Cardiac fibroblast (primary cell): ENCODE measurements around the gene SLCO3A1.

Source experiments
- DNase-seq, 2 donors: peaks; one replicate each; pipeline versions ENCODE4 v3.0.0 to v3.0.0-alpha.2; 2010; ENCODE audit warnings: low read depth in 2 of 2
- H3K4me3 ChIP-seq, 2 donors: replicated peaks in 1 of 2; 1 replicate in 1 of 2; 2 replicates in 1 of 2; pipeline ENCODE4 v1.5.1; 2011; ENCODE audit warnings: low read depth in 2 of 2, low read length in 2 of 2, mild to moderate bottlenecking in 2 of 2, moderate library complexity in 1 of 2
- CTCF ChIP-seq: IDR thresholded peaks from one replicate; pipeline ENCODE4 v1.5.1; 2011; ENCODE audit warnings: low read depth, mild to moderate bottlenecking, low read length, inconsistent platforms

Gene SLCO3A1

GRCh38 chr15:91992945-91993344 is 139.4 kb downstream of the SLCO3A1 start:
- H3K4me3 ChIP-seq: no peak overlapping the region
- TF ChIP-seq CTCF: no peak
- DNase-seq: peak in 1 of 2 donors; percentile 6

DNA sequence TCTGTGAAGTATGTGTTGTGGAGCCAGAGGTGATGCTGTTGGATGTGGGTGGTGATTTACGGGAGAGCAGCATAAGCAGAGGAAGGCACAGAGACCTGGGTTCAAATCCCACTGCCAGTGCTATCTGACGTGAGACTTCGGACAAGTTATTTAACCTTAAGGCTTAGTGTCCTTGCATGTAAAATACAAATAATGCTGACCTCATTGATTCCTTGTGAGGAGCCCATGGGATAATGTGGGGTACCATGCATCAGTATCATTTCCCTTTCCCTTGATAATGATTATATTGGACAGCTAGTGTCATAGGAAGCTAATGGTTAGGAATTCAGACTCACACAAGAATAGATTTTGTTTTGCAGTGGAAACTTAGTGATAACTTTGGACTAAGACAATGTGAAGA is 141.6 kb downstream of the SLCO3A1 start:
- no peak for TF ChIP-seq CTCF
- no peak overlapping the region for H3K4me3 ChIP-seq

GRCh38 chr15:91997163-91997562 is 143.7 kb downstream of the SLCO3A1 start:
- H3K4me3 ChIP-seq: no peak overlapping the region
- DNase-seq: no peak
- no peak for TF ChIP-seq CTCF

More for the DNA sequence above, 141.6 kb downstream of the SLCO3A1 start:
- DNase-seq: no peak

DNA sequence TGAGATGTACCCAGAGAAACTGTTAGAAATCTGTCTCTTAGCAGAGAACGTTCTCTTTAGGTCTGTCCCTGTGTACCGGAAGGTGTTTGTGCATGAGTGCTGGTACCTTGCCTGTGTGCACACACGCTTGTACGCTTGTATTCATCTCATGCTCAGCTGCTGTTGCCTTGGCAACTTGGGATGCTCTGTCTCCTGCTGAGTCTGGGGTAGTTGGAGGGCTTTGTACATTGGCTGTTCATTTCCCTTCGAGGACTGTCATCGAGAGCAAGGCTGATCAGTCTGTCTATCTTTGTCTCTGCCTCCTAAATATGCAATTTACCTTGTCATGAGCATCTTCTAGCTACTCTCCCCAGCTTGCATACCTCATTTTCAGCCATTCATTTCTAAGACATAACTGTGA is 147.2 kb downstream of the SLCO3A1 start:
- no peak overlapping the region for H3K4me3 ChIP-seq
- no peak for TF ChIP-seq CTCF
- DNase-seq: no peak

DNA sequence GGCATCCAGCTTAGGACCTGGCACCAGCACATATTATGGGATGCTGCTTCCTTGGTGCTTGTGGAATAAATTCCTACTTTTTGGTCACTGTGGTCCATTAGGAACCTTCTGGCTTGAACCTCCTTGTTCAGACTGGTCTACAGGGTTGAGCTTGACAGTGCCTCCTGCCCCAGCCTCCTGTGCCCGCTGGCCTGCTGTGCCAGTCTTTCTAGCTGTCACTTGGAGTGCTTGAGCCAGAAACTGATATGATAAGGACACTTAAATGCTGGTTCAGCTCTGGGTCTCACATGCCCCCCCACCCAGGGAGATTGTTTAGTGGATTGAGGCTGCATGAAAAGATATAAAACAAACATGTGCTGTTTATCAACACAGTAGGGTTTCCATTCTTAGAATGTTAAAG is 147.8 kb downstream of the SLCO3A1 start:
- no peak for TF ChIP-seq CTCF
- no peak for DNase-seq
- no peak overlapping the region for H3K4me3 ChIP-seq

GRCh38 chr15:92002666-92003065 is 149.2 kb downstream of the SLCO3A1 start:
- no peak for DNase-seq
- TF ChIP-seq CTCF: no peak
- no peak overlapping the region for H3K4me3 ChIP-seq

DNA sequence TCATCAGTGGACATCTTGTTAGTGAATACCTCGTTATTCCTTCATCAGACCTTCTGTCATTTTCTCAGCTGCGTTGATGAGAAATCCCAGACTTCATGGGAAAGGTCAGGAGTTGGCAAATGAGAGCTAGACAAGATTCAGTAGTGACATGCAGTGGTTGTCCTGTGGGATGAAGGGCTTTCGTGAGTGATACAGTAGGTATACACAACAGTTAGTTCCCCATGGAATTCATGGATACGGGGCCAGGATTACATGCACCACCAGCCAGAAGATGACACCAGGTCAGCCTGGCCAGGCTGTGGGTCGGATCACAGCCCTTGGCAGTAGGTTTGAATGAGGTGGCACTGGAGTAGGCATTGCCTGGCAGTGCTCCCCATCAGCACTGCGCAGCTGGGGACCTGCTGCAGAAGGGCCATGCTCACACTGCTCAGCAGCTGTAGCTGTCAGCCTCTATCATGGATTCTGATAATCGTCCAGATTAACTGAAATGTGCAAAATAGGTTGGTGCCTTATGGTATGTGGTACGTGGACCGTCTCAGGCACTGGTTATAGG is 150.1 kb downstream of the SLCO3A1 start:
- no peak overlapping the region for H3K4me3 ChIP-seq
- TF ChIP-seq CTCF: no peak
- no peak for DNase-seq
